BJ (cell line): ENCODE measurements around the gene NAV2. TPM values are rescaled to one million over a fixed set of nuclear protein-coding genes. Genes with fewer than 3 reads are reported as not detected.

Source experiments
- CTCF ChIA-PET: fragments of 350-600 bp; formaldehyde crosslinking; extraction: SDS; loops from one replicate; lab custom pipeline; 2021; ENCODE audit warnings: antibody characterized with exemption, inconsistent platforms; lab: Yijun Ruan, JAX
- POLR2A ChIA-PET: fragments of 300-600 bp; sonication (Branson Sonifier 250); formaldehyde crosslinking; extraction: SDS; loops from one replicate; lab custom pipeline; 2021; ENCODE audit warnings: antibody characterized with exemption; lab: Charles Lee
- DNase-seq: peaks from one replicate; pipeline ENCODE4 v3.0.0-alpha.2; 2011; ENCODE audit warnings: low read depth
- H3K27me3 ChIP-seq: 2 replicates; pipeline ENCODE4 v1.6.0; 2011; ENCODE audit warnings: low read length; ENCODE audit not compliant: control insufficient read depth, insufficient read depth
- H3K36me3 ChIP-seq: 2 replicates; pipeline ENCODE4 v1.5.1; 2011; ENCODE audit warnings: low read length; ENCODE audit not compliant: control insufficient read depth, insufficient read depth
- H3K4me3 ChIP-seq: 2 replicates; pipeline ENCODE4 v1.5.1; 2011; ENCODE audit warnings: low read depth, mild to moderate bottlenecking, control low read depth, low read length
- CTCF ChIP-seq: IDR thresholded peaks from 2 replicates; pipeline ENCODE4 v1.5.1; 2011; ENCODE audit warnings: low read depth, mild to moderate bottlenecking, control low read depth, inconsistent platforms, low read length, moderate library complexity; ENCODE audit not compliant: insufficient read depth
- polyA plus RNA-seq: library from polyadenylated mRNA; depleted of rRNA; stranded (reverse); fragments of >200 nt; gene quantifications from 2 replicates; pipeline ENCODE4 v1.2.3, GENCODE V29; 2011

Gene NAV2
- polyA plus RNA-seq, 1 experiment = 6.1 TPM

- Histone ChIP-seq H3K36me3 (no peaks in the 10 kb centered on the region), H3K27me3 (no peaks in the 10 kb centered on the region), H3K4me3 (no peak overlapping the region)
- TF ChIP-seq CTCF = no peak
- ChIA-PET POLR2A (no interaction called here), CTCF (no interaction called here)
- no peak for DNase-seq
Observed at GRCh38 chr11:20021212-20021611, 308.6 kb downstream of the NAV2 start.

GRCh38 chr11:20021771-20022362 lies 309.2 kb downstream of the NAV2 start:
- Histone ChIP-seq H3K4me3 (no peak overlapping the region), H3K36me3 (no peaks in the 10 kb centered on the region), H3K27me3 (no peaks in the 10 kb centered on the region)
- POLR2A ChIA-PET = no interaction called here
- no peak for DNase-seq
- no peak for TF ChIP-seq CTCF
- CTCF ChIA-PET = interaction anchor here (1.2 kb wide), 1 partner anchor 89 kb away, joined by 4 read pairs; no protein-coding TSS in a partner anchor

GRCh38 chr11:20022363-20023081 lies 309.9 kb downstream of the NAV2 start:
- POLR2A ChIA-PET = interaction anchor here (0.6 kb wide), 1 partner anchor 18 kb away, joined by 4 read pairs; no protein-coding TSS in a partner anchor
- Histone ChIP-seq H3K4me3 (no peak overlapping the region), H3K27me3 (no peaks in the 10 kb centered on the region), H3K36me3 (no peaks in the 10 kb centered on the region)
- TF ChIP-seq CTCF = no peak
- no peak for DNase-seq
- CTCF ChIA-PET = interaction anchor here (0.7 to 1.2 kb wide), 2 partner anchors 79 to 89 kb away, joined by 3 to 4 read pairs; no protein-coding TSS in a partner anchor

- Histone ChIP-seq H3K27me3 (no peaks in the 10 kb centered on the region), H3K4me3 (no peak overlapping the region), H3K36me3 (no peaks in the 10 kb centered on the region)
- no peak for DNase-seq
- TF ChIP-seq CTCF = no peak
- POLR2A ChIA-PET = interaction anchor here (0.6 kb wide), 1 partner anchor 19 kb away, joined by 4 read pairs; no protein-coding TSS in a partner anchor
- CTCF ChIA-PET = interaction anchor here (0.7 to 1.2 kb wide), 2 partner anchors 79 to 88 kb away, joined by 3 to 4 read pairs; no protein-coding TSS in a partner anchor
Observed at GRCh38 chr11:20023082-20023426, 310.4 kb downstream of the NAV2 start.

GRCh38 chr11:20024172-20024935 lies 311.7 kb downstream of the NAV2 start:
- no peak for TF ChIP-seq CTCF
- ChIA-PET POLR2A (no interaction called here), CTCF (interaction anchor here (1.0 to 1.4 kb wide), 5 partner anchors 8 to 330 kb away, joined by 3 to 4 read pairs (median 3); no protein-coding TSS in a partner anchor)
- H3K4me3 ChIP-seq = no peak overlapping the region
- DNase-seq = no peak
- H3K27me3 ChIP-seq = no peaks in the 10 kb centered on the region
- H3K36me3 ChIP-seq = no peaks in the 10 kb centered on the region
